ENCODE results near the gene ABHD8.
"Not testable (repeated sequence)": the region's sequence is repeated elsewhere in the genome, so short reads cannot be mapped to it uniquely, and the experiment has no call there.

ABHD8 gene

DNA sequence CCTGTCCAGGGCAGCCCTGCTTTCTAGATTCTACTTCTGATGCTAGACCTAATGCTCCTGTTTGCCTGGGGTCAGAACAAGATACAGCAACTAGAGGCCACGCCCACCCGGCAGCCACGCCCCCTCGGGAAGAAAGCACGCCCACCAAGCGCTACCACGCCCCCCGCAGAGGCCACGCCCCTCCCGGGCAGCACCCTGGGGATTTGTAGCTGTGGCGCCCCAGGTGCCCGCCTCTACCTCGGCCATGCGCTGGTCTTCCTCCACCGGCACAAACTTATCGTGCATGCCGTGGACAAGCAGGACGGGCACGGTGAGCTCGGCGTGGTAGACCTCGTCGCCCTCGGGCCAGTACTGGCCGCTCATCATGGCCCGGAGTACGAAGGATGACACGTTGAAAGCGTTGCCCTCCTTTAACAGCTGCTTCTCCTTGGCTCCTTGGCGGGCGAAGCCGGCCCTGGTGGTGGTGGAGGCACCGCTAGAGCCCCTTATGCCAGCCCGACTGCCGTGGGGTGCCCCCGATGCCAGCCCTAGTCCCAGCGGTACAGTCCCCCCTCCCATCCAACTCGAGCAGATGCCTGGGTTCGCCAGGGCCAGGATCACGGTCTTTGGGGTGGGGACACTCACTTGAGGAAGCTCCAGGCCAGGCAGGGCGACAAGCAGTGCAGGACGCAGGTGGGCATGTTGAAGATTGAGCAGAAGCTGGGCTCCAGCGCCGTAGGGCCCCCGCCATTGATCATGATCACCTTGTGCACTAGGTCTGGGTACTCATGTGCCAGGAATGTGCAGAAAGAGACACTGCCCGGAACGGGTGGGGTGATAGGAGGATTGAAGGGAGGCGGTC is 9.0 kb downstream of the ABHD8 start:
- DNase-seq, result no peak

- DNase-seq, result no peak
Observed at GRCh38 chr19:17293605-17294004, 9.6 kb downstream of the ABHD8 start.

DNA sequence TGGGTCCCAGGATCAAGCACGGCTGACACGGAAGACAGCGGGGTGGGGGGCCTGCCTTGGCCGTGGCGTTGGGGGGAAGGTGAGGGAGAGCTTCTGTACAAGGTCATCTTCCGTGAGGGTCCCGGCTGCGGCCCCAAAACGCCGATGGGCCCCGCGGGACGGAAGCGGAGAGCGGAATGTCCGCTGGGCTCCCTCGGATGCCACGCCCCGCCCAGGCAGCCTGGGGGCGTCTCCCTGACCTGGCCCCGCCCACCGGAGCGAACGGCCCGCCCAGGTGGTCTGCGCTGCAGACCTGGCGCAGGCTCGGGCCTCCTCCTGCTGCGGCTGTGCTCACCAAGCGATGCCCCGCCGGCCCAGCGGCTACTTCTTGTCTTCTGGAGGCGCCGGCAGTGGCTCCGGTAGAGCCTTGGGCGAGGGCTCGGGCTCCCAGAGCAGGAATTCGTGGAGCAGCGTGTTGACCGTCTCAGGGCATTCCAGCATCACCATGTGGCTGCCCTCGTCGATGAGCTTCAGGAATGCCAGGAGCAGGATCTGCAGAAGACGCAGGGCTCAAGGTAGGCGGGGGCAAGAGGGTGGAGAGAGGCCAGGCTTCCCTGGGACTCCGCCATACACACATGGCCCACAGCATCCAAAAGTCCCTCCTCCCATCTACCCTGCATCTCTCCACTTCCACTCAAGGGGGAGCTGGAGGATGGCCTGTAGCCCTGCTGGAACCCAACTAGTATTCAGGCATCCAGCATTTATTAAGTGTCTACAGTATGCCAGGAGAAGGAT is 10.7 kb downstream of the ABHD8 start:
- DNase-seq, result no peak

GRCh38 chr19:17289489-17289888 is 13.7 kb downstream of the ABHD8 start:
- DNase-seq, result no peak

- DNase-seq, result no peak
Observed at GRCh38 chr19:17286752-17287151, 16.5 kb downstream of the ABHD8 start.

DNA sequence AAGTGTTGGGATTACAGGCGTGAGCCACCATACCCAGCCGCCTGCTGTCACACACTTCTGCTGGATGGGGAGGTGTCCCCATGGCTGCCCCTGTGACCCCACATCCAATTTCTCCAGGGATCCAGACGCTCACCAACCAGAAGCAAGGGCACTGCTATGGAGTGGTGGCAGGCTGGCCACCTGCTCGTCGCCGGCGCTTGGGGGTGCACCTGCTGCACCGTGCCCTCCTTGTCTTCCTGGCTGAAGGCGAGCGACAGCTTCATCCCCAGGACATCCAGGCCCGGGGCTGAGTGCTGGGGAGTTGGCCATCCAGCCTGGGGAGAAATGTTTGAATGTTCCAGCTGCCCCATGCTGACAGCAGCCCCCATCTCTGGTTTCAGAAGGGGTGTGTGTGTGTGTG is 17.0 kb downstream of the ABHD8 start:
- no peak for DNase-seq

- no peak for DNase-seq
Observed at GRCh38 chr19:17285415-17286135, 17.6 kb downstream of the ABHD8 start.

- DNase-seq, result no peak
Observed at GRCh38 chr19:17283504-17283996, 19.7 kb downstream of the ABHD8 start.

DNA sequence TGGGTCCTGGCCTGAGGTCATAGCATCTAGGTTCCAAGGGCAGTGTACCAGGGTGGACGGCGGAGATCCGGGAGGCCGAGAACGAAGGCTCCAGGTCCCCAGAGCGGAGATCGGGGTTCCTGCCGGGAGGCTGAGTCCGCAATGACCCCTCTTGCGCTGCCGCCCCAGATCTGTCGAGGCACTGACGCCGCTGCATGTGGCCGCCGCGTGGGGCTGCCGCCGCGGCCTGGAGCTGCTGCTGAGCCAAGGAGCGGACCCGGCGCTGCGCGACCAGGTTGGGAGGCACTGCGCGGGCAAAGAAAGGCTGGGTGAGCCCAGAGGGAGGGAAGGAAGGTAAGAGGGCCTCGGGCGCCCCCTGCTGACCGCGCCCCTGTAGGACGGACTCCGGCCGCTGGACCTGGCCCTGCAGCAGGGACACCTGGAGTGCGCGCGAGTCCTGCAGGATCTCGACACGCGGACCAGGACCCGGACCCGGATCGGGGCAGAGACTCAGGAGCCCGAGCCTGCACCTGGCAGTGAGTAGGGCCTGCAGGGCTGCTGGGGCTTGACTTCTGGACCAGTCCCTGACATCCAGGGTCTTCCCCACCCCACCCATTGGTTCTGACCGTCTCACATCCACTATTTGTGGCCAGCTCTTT is 20.6 kb downstream of the ABHD8 start:
- DNase-seq, result no peak

DNA sequence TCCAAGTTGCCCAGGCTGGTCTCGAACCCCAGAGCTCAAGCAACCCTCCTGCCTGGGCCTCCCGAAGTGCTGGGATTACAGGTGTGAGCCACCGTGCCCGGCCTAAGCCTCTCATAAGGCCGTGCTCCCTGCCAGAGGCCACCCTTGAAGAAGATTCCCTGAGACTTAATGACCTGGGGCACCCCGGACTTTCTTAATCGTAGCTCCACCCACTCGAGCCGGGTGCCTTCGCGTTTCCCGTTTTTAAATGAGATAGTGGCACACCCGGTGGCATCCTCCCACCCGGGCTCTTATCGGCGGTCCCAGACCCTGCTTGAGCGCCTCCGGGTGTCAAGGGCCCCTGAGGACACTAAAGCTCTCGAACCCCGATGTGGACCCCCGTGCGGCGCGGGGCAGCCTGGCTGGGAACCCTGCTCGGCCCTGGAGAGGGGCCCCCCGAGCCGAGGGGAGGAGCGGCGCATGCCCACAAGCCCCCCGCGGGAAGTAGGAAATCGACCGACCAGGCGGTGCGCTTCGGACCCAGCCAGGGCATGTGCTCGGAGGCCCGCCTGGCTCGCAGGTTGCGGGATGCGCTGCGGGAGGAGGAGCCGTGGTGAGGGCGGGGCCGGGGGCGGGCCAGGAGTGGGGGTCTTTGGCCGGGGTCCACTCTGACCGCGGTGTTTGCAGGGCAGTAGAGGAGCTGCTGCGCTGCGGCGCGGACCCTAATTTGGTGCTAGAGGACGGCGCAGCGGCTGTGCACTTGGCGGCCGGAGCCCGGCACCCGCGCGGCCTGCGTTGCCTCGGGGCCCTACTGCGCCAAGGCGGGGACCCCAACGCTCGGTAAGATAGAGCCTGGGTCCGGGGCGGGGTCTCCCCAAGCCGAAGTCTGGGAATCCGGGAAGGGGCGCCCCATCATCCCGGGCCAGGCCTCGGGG is 21.6 kb downstream of the ABHD8 start, which contains the start of gene ANKLE1:
Gene ANKLE1 (plus strand): TSS at position 511 of the 914 bp plus-strand sequence. CDS start 20 bp downstream, at position 531.
- peak; percentile 37 for DNase-seq

- no peak for DNase-seq
Observed at GRCh38 chr19:17279436-17279835, 23.8 kb downstream of the ABHD8 start.

- no peak for DNase-seq
Observed at GRCh38 chr19:17275441-17276175, 27.6 kb downstream of the ABHD8 start.

DNA sequence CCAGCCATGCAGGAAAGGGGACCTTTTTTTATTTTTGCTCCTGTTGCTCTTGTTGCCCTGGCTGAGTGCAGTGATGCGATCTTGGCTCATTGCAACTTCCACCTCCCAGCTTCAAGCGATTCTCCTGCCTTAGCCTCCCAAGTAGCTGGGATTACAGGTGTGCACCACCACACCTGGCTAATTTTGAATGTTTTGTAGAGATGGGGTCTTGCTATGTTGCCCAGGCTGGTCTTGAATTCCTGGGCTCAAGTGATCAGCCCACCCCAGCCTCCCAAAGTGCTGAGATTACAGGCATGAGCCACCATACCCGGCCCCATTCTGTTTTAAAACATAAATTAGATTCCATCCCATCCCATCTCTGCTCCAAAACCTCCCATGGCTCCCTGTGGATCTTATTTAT is 28.3 kb downstream of the ABHD8 start:
- not testable (repeated sequence) for DNase-seq

DNA sequence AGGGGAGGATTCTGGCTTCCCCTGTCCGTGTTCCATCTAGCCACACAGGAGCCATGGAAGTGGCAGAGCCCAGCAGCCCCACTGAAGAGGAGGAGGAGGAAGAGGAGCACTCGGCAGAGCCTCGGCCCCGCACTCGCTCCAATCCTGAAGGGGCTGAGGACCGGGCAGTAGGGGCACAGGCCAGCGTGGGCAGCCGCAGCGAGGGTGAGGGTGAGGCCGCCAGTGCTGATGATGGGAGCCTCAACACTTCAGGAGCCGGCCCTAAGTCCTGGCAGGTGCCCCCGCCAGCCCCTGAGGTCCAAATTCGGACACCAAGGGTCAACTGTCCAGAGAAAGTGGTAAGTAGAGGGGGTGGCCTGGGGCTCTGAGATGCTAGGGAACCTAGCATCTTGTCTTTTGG is 34.5 kb downstream of the ABHD8 start:
- DNase-seq, result no peak

DNA sequence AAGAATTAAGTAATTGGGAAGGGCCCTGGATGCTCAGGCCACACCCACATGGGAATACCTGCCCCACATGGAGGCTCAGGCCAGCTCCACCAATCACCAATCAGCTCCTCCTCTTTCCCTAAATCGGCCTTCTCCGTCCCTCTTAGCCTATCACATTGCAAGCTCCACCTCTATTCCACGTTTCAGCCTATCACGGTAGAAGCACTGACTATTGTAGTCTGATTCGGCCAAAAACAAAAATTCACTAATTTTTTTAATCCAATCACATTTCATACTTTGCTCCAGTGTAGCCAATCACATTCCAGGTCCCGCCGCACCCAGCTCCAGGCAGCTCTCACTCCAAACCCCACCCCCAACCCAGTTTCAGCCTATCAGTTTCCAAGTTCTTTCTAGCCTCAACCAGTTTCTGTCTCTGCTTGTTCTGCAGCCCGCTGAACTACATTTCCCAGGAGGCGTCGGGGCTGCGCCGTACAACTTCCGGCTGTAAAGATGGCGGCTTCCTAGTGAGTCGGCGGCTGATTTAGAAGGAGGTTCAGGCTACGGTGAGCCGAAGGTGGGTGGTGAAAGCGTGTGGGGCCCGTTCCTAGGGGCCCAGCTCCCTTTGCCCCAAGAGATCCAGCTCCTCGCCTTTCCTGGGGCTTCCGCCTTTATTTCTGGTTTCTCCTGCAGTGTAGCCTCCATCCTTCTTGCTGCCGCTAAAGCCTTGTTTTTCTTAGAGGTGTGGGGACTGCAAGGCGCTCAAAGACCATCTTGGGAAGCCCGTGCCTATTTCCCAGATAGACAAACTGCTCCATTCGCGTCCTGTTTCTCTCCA is 36.0 kb downstream of the ABHD8 start, which contains the start of gene BABAM1:
Gene BABAM1 (plus strand): TSS at position 469 of the 814 bp plus-strand sequence. CDS start 1,364 bp downstream, outside the sequence.
- DNase-seq, result peak; percentile 97

GRCh38 chr19:17266589-17266974 is 36.6 kb downstream of the ABHD8 start:
- DNase-seq, result no peak

- DNase-seq, result no peak
Observed at GRCh38 chr19:17266026-17266425, 37.2 kb downstream of the ABHD8 start.

- DNase-seq, result no peak
Observed at GRCh38 chr19:17264641-17264979, 38.6 kb downstream of the ABHD8 start, which contains the start of gene USHBP1. Gene USHBP1 (minus strand): TSS chr19:17264745. CDS start chr19:17264299, 446 bp downstream.
